Nephron progenitor cell (in vitro differentiated cells): ENCODE measurements around the gene TAAR6.

Source experiments
- DNase-seq: peaks from one replicate; pipeline ENCODE4 v3.0.0; 2021
- H3K27ac Mint-ChIP-seq: 2 replicates; pipeline ENCODE4 v1.8.0; 2021; ENCODE audit warnings: mild to moderate bottlenecking, moderate library complexity, mixed read lengths
- H3K27me3 Mint-ChIP-seq: 2 replicates; pipeline ENCODE4 v1.8.0; 2021; ENCODE audit warnings: mild to moderate bottlenecking, low read depth, mixed read lengths; ENCODE audit not compliant: poor library complexity
- H3K36me3 Mint-ChIP-seq: 2 replicates; pipeline ENCODE4 v1.8.0; 2021; ENCODE audit warnings: low read depth, mixed read lengths
- H3K4me1 Mint-ChIP-seq: 2 replicates; pipeline ENCODE4 v1.8.0; 2021; ENCODE audit warnings: mixed read lengths
- H3K4me3 Mint-ChIP-seq: 2 replicates; pipeline ENCODE4 v1.8.0; 2021; ENCODE audit warnings: mild to moderate bottlenecking, moderate library complexity, mixed read lengths
- H3K9me3 Mint-ChIP-seq: 2 replicates; pipeline ENCODE4 v1.8.0; 2021; ENCODE audit warnings: mild to moderate bottlenecking, moderate library complexity, mixed read lengths
- TF ChIP-seq, protein P1 (sequence below): fragments of 200-600 bp; sonication (generic); IDR thresholded peaks from 2 replicates; pipeline ENCODE4 v1.5.0; 2021; ENCODE audit warnings: antibody characterized with exemption

The TAAR6 gene, protein sequence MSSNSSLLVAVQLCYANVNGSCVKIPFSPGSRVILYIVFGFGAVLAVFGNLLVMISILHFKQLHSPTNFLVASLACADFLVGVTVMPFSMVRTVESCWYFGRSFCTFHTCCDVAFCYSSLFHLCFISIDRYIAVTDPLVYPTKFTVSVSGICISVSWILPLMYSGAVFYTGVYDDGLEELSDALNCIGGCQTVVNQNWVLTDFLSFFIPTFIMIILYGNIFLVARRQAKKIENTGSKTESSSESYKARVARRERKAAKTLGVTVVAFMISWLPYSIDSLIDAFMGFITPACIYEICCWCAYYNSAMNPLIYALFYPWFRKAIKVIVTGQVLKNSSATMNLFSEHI

DNA sequence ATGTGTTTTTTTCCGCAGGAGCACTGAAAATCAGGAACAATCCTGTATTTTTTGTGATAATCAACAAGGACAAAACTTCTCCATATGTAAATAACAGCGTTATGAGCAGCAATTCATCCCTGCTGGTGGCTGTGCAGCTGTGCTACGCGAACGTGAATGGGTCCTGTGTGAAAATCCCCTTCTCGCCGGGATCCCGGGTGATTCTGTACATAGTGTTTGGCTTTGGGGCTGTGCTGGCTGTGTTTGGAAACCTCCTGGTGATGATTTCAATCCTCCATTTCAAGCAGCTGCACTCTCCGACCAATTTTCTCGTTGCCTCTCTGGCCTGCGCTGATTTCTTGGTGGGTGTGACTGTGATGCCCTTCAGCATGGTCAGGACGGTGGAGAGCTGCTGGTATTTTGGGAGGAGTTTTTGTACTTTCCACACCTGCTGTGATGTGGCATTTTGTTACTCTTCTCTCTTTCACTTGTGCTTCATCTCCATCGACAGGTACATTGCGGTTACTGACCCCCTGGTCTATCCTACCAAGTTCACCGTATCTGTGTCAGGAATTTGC lies at the start of gene TAAR6:
TSS of gene TAAR6 (plus strand) at position 102 of the 557 bp plus-strand sequence. CDS start at position 102, 0 bp downstream.
- Mint-ChIP-seq H3K27ac (no peak within 1 kb of the TSS), H3K9me3 (no peaks in the 10 kb centered on the region), H3K4me1 (no peaks in the 10 kb centered on the region), H3K4me3 (no peak within 1 kb of the TSS), H3K27me3 (no peaks in the 10 kb centered on the region), H3K36me3 (no peaks in the 10 kb centered on the region)
- TF ChIP-seq, protein P1, sequence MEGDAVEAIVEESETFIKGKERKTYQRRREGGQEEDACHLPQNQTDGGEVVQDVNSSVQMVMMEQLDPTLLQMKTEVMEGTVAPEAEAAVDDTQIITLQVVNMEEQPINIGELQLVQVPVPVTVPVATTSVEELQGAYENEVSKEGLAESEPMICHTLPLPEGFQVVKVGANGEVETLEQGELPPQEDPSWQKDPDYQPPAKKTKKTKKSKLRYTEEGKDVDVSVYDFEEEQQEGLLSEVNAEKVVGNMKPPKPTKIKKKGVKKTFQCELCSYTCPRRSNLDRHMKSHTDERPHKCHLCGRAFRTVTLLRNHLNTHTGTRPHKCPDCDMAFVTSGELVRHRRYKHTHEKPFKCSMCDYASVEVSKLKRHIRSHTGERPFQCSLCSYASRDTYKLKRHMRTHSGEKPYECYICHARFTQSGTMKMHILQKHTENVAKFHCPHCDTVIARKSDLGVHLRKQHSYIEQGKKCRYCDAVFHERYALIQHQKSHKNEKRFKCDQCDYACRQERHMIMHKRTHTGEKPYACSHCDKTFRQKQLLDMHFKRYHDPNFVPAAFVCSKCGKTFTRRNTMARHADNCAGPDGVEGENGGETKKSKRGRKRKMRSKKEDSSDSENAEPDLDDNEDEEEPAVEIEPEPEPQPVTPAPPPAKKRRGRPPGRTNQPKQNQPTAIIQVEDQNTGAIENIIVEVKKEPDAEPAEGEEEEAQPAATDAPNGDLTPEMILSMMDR, result no peak
- DNase-seq, result no peak

DNA sequence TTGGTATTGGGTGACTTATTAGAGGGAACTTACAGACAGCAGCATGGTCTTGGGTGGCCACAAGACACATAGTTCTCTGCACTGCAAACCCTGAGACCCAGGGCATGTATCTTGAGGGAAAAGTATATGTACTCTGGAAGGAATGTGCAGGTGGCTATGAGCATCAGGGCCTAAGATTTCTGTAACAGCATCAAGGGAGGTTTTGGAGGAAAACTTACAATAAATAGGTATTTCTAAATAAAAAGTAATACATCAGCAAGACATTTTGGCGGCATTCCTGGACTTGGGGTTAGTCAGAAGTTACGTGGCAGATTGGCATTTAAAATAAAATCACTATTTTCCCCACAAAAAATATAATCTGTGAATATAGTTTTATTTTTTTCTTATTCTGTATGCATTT lies 49.2 kb upstream of the TAAR6 start:
- Mint-ChIP-seq H3K4me3 (no peak overlapping the region), H3K27me3 (peaks cover 20% of the 10 kb centered on the region), H3K4me1 (no peaks in the 10 kb centered on the region), H3K27ac (no peak overlapping the region), H3K36me3 (no peaks in the 10 kb centered on the region), H3K9me3 (peaks cover 7% of the 10 kb centered on the region)
- no peak for DNase-seq
- TF ChIP-seq, protein P1, result no peak

DNA sequence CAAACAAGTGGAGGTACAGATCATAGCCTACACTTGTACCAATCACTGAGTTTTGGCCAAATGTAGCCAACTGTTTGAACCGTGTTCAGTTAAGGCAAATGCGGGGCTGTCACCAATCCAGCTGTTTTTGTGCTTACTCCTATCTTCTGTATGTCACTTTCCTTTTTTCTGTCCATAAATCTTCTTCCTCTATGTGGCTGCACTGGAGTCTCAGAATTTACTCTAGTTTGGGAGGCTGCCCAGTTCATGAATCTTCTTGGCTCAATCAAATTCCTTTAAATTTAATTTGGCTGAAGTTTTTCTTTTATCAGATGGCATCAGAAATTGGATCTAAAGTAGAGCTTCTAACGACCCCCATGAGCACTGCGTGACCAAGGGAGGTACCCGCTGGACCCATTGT lies 45.5 kb upstream of the TAAR6 start:
- H3K27ac Mint-ChIP-seq, result no peak overlapping the region
- TF ChIP-seq, protein P1, result no peak
- peaks cover under 1% of the 10 kb centered on the region for H3K27me3 Mint-ChIP-seq
- peaks cover 7% of the 10 kb centered on the region for H3K9me3 Mint-ChIP-seq
- H3K36me3 Mint-ChIP-seq, result no peaks in the 10 kb centered on the region
- peaks cover 14% of the 10 kb centered on the region for H3K4me1 Mint-ChIP-seq
- DNase-seq, result no peak
- no peak overlapping the region for H3K4me3 Mint-ChIP-seq

DNA sequence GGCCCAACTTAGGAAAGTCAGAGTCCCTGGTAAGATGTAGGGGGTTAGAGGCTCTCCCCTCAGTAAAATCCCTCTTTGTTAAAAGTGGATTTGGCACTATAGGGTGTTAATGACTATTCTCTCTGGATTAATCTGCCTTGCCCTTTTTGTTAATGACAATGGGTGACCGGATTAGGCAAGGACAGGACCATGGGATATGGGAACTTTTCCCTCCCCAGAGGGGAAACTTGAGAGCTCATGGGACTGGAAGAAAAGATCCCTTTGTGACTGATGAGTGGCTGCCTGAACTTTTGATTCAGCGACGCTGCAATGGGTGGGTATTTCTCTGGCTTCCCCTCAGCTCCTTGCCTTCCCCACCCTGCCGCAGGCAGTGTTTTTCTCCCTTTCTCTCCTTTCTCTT lies 44.3 kb upstream of the TAAR6 start:
- TF ChIP-seq, protein P1, result no peak
- Mint-ChIP-seq H3K9me3 (peaks cover 7% of the 10 kb centered on the region), H3K4me3 (no peak overlapping the region), H3K36me3 (no peaks in the 10 kb centered on the region), H3K27ac (no peak overlapping the region), H3K27me3 (no peaks in the 10 kb centered on the region), H3K4me1 (peaks cover 14% of the 10 kb centered on the region)
- DNase-seq, result no peak

DNA sequence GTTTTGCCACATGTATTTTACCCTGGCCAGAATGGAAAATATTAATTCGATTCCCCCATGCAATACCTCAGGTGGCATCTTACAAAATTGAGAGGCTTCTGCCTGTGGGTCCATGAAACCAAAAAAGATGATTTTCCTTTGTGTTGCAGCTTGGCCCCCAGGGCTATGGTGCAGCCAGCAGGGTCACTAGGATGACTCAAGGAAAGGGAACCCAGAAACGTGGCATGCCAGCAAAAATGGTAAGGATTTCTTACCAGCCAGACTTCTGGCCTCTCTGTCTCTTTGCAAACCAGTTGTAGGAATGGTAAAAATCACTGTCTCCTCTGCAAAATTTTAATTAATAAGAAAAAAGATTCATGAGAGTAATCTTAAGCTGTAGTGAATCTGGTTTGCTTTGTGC lies 43.7 kb upstream of the TAAR6 start:
- no peaks in the 10 kb centered on the region for H3K27me3 Mint-ChIP-seq
- peaks cover 8% of the 10 kb centered on the region for H3K9me3 Mint-ChIP-seq
- no peak overlapping the region for H3K4me3 Mint-ChIP-seq
- peaks cover 14% of the 10 kb centered on the region for H3K4me1 Mint-ChIP-seq
- no peak for DNase-seq
- TF ChIP-seq, protein P1, result no peak
- no peaks in the 10 kb centered on the region for H3K36me3 Mint-ChIP-seq
- no peak overlapping the region for H3K27ac Mint-ChIP-seq

DNA sequence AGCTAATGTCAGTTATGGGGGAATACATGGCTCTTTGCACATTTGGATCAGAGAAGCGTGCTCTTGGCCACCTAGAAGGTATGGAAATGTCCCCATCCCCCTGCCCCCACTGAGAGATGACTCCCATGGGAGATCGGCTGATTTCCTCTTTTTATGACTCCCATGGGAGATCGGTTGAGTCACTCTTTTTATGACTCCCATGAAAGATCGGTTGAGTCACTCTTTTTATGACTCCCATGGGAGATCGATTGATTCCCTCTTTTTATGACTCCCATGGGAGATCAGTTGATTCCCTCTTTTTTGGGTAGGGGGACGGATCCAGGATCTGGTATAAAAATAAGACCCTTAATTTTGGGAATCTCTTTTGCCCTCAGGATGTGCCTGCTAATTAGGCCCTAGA lies 42.3 kb upstream of the TAAR6 start:
- Mint-ChIP-seq H3K9me3 (peaks cover 14% of the 10 kb centered on the region), H3K27me3 (no peaks in the 10 kb centered on the region), H3K36me3 (no peaks in the 10 kb centered on the region), H3K4me3 (no peak overlapping the region), H3K27ac (no peak overlapping the region), H3K4me1 (peaks cover 14% of the 10 kb centered on the region)
- DNase-seq, result no peak
- TF ChIP-seq, protein P1, result no peak
